Testis (tissue), 2 donors: ENCODE results near the gene SDC3.

ENCODE experiments used
- POLR2A ChIP-seq: fragments of 450-650 bp; IDR thresholded peaks from one replicate; pipeline ENCODE4 v1.6.1; 2017; ENCODE audit warnings: antibody characterized with exemption, mild to moderate bottlenecking, moderate library complexity
- TF ChIP-seq, protein P1 (sequence below), 3 experiments: fragments of 450-650 bp in 2 of 3; fragments of 200-600 bp in 1 of 3; sonication (generic) in 1 of 3; IDR thresholded peaks; one replicate each; pipeline ENCODE4 v1.5.1; 2016 to 2019; ENCODE audit warnings: antibody characterized with exemption in 3 of 3, mild to moderate bottlenecking in 2 of 3, moderate library complexity in 1 of 3

DNA sequence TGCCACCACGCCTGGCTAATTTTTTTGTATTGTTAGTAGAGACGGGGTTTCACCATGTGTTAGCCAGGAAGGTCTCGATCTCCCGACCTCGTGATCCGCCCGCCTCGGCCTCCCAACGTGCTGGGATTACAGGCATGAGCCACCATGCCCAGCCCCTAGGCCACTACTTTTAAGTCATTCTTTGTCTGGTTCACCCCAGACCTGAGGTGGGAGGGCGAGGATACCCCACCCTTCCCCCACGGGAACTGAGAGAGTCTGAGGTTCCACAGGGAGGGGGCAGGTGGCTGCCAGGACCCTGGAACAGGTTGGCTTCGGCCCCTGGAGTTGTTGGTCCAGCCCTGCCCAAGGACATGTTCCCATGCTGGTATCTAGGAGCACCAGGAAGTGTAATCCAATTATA, 7.7 kb upstream of the SDC3 start:
- TF ChIP-seq, protein P1, sequence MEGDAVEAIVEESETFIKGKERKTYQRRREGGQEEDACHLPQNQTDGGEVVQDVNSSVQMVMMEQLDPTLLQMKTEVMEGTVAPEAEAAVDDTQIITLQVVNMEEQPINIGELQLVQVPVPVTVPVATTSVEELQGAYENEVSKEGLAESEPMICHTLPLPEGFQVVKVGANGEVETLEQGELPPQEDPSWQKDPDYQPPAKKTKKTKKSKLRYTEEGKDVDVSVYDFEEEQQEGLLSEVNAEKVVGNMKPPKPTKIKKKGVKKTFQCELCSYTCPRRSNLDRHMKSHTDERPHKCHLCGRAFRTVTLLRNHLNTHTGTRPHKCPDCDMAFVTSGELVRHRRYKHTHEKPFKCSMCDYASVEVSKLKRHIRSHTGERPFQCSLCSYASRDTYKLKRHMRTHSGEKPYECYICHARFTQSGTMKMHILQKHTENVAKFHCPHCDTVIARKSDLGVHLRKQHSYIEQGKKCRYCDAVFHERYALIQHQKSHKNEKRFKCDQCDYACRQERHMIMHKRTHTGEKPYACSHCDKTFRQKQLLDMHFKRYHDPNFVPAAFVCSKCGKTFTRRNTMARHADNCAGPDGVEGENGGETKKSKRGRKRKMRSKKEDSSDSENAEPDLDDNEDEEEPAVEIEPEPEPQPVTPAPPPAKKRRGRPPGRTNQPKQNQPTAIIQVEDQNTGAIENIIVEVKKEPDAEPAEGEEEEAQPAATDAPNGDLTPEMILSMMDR (IDR thresholded peaks at IDR 0.05), result no peak
- TF ChIP-seq POLR2A, result no peak
